Activated CD8-positive, alpha-beta T cell treated with anti-CD3 and anti-CD28 coated beads for 36 hours (primary cell): ENCODE measurements around the gene CKAP2L. TPM values are rescaled to one million over a fixed set of nuclear protein-coding genes. Genes with fewer than 3 reads are reported as not detected.
"Not testable (repeated sequence)": the region's sequence is repeated elsewhere in the genome, so short reads cannot be mapped to it uniquely, and the experiment has no call there.

Experiments
- ATAC-seq: fragments of 200-7000 bp; cut with Tn5 transposase; one replicate; pipeline ENCODE4 v1.10.0; 2021; ENCODE audit warnings: mild to moderate bottlenecking, moderate library complexity
- CTCF ChIA-PET: fragments of 350-600 bp; sonication (Branson Sonifier 250); formaldehyde crosslinking; loops from one replicate; lab custom pipeline; 2021; ENCODE audit warnings: antibody characterized with exemption; lab: Charles Lee
- POLR2A ChIA-PET: fragments of 350-600 bp; sonication (Branson Sonifier 250); formaldehyde crosslinking; loops from one replicate; lab custom pipeline; 2021; ENCODE audit warnings: antibody characterized with exemption; lab: Charles Lee
- DNase-seq: peaks from one replicate; pipeline ENCODE4 v3.0.0-alpha.2; 2020
- H3K27ac Mint-ChIP-seq: one replicate; pipeline ENCODE4 v1.8.0; 2021; ENCODE audit warnings: mild to moderate bottlenecking, mixed read lengths
- H3K27me3 Mint-ChIP-seq: one replicate; pipeline ENCODE4 v1.8.0; 2021; ENCODE audit warnings: mixed read lengths
- H3K36me3 Mint-ChIP-seq: one replicate; pipeline ENCODE4 v1.8.0; 2021; ENCODE audit warnings: low read depth, mixed read lengths
- H3K4me1 Mint-ChIP-seq: one replicate; pipeline ENCODE4 v1.8.0; 2021; ENCODE audit warnings: low read depth, mixed read lengths
- H3K4me3 Mint-ChIP-seq: one replicate; pipeline ENCODE4 v1.8.0; 2021; ENCODE audit warnings: mild to moderate bottlenecking, moderate library complexity, mixed read lengths
- H3K9me3 Mint-ChIP-seq: one replicate; pipeline ENCODE4 v1.8.0; 2021; ENCODE audit warnings: mixed read lengths
- CTCF ChIP-seq: fragments of 200-600 bp; IDR thresholded peaks from one replicate; pipeline ENCODE4 v1.8.0; 2022; ENCODE audit warnings: antibody characterized with exemption, mild to moderate bottlenecking
- intact Hi-C: fragments of 100-400 bp; cut with micrococcal nuclease; formaldehyde crosslinking; loops from one replicate; pipeline ENCODE4 v1.10.0; 2022
- total RNA-seq, 2 experiments: library from RNA; stranded (reverse); gene quantifications; one replicate each; pipeline ENCODE4 v1.2.3, GENCODE V29; 2021

The CKAP2L gene
- total RNA-seq, 2 experiments from 2014 or later = 24.5 to 30.5 TPM

GRCh38 chr2:112710956-112711750 lies 53.3 kb downstream of the CKAP2L start:
- no peak for TF ChIP-seq CTCF
- Mint-ChIP-seq H3K9me3 (no peaks in the 10 kb centered on the region), H3K4me3 (no peak overlapping the region), H3K27ac (no peak overlapping the region), H3K27me3 (peaks cover 6% of the 10 kb centered on the region), H3K36me3 (no peaks in the 10 kb centered on the region), H3K4me1 (peaks cover 21% of the 10 kb centered on the region)
- ChIA-PET POLR2A (interaction anchor here (1.5 to 1.7 kb wide), 2 partner anchors 28 to 63 kb away, joined by 4 to 5 read pairs; no protein-coding TSS in a partner anchor), CTCF (interaction anchor here (1.0 to 1.4 kb wide), 3 partner anchors 14 to 39 kb away, joined by 3 to 4 read pairs (median 3); no protein-coding TSS in a partner anchor)
- no peak for ATAC-seq
- no peak for DNase-seq
- intact Hi-C loops = no loop called here

- H3K27me3 Mint-ChIP-seq = peaks cover 13% of the 10 kb centered on the region
- CTCF ChIA-PET = interaction anchor here (0.6 to 5.5 kb wide), 6 partner anchors 9 to 143 kb away, joined by 3 to 35 read pairs (median 3); no protein-coding TSS in a partner anchor
- H3K36me3 Mint-ChIP-seq = no peaks in the 10 kb centered on the region
- no peak for DNase-seq
- no peaks in the 10 kb centered on the region for H3K9me3 Mint-ChIP-seq
- no peak for ATAC-seq
- intact Hi-C loops = no loop called here
- no peak overlapping the region for H3K4me3 Mint-ChIP-seq
- H3K27ac Mint-ChIP-seq = no peak overlapping the region
- peaks cover 29% of the 10 kb centered on the region for H3K4me1 Mint-ChIP-seq
- POLR2A ChIA-PET = no interaction called here
- no peak for TF ChIP-seq CTCF
Observed at GRCh38 chr2:112709703-112710102, 54.7 kb downstream of the CKAP2L start.

- no peak for TF ChIP-seq CTCF
- ChIA-PET CTCF (interaction anchor here (1.2 to 5.5 kb wide), 2 partner anchors 18 to 109 kb away, joined by 3 to 35 read pairs; no protein-coding TSS in a partner anchor), POLR2A (interaction anchor here (1.3 kb wide), 1 partner anchor 72 kb away, joined by 4 read pairs; no protein-coding TSS in a partner anchor)
- Mint-ChIP-seq H3K4me3 (no peak overlapping the region), H3K36me3 (no peaks in the 10 kb centered on the region), H3K27ac (no peak overlapping the region), H3K9me3 (no peaks in the 10 kb centered on the region), H3K27me3 (peaks cover 16% of the 10 kb centered on the region), H3K4me1 (peaks cover 29% of the 10 kb centered on the region)
- DNase-seq (no peak), ATAC-seq (no peak)
- intact Hi-C loops = no loop called here
Observed at GRCh38 chr2:112708968-112709367, 55.4 kb downstream of the CKAP2L start.

GRCh38 chr2:112706947-112707346 lies 57.5 kb downstream of the CKAP2L start:
- H3K4me3 Mint-ChIP-seq, DNase-seq, H3K9me3 Mint-ChIP-seq, ATAC-seq, H3K36me3 Mint-ChIP-seq, H3K27ac Mint-ChIP-seq, intact Hi-C loops: not testable (repeated sequence)
- ChIA-PET CTCF (interaction anchor here (0.8 to 5.5 kb wide), 7 partner anchors 13 to 178 kb away, joined by 3 to 35 read pairs (median 8); no protein-coding TSS in a partner anchor), POLR2A (interaction anchor here (1.7 to 2.3 kb wide), 2 partner anchors 18 to 75 kb away, joined by 6 to 9 read pairs; no protein-coding TSS in a partner anchor)
- Mint-ChIP-seq H3K27me3 (peaks cover 20% of the 10 kb centered on the region), H3K4me1 (peaks cover 26% of the 10 kb centered on the region)

GRCh38 chr2:112706170-112706664 lies 58.2 kb downstream of the CKAP2L start:
- peaks cover 20% of the 10 kb centered on the region for H3K27me3 Mint-ChIP-seq
- TF ChIP-seq CTCF = no peak
- H3K4me1 Mint-ChIP-seq = peaks cover 28% of the 10 kb centered on the region
- no peaks in the 10 kb centered on the region for H3K36me3 Mint-ChIP-seq
- peak; percentile 89 for DNase-seq
- peak; percentile 96 for ATAC-seq
- H3K9me3 Mint-ChIP-seq = no peaks in the 10 kb centered on the region
- intact Hi-C loops = no loop called here
- H3K27ac Mint-ChIP-seq = no peak overlapping the region
- H3K4me3 Mint-ChIP-seq = no peak overlapping the region
- ChIA-PET POLR2A (interaction anchor here (1.7 to 2.3 kb wide), 2 partner anchors 19 to 74 kb away, joined by 6 to 9 read pairs; no protein-coding TSS in a partner anchor), CTCF (interaction anchor here (0.9 to 5.5 kb wide), 8 partner anchors 14 to 179 kb away, joined by 3 to 35 read pairs (median 8); no protein-coding TSS in a partner anchor)
